Glutamatergic neuron (in vitro differentiated cells): ENCODE results near the gene IKBKE. TPM values are rescaled to one million over a fixed set of nuclear protein-coding genes. Genes with fewer than 3 reads are reported as not detected.

Experiments
- DNase-seq: peaks from one replicate; pipeline ENCODE4 v3.0.0; 2022
- H3K27ac Mint-ChIP-seq: one replicate; pipeline ENCODE4 v1.8.0; 2020; ENCODE audit warnings: mild to moderate bottlenecking, mixed read lengths, inconsistent platforms; ENCODE audit not compliant: unreplicated experiment
- H3K27me3 Mint-ChIP-seq: one replicate; pipeline ENCODE4 v1.8.0; 2020; ENCODE audit warnings: mild to moderate bottlenecking, moderate library complexity, mixed read lengths, inconsistent platforms; ENCODE audit not compliant: unreplicated experiment
- H3K36me3 Mint-ChIP-seq: one replicate; pipeline ENCODE4 v1.8.0; 2020; ENCODE audit warnings: mild to moderate bottlenecking, mixed read lengths, inconsistent platforms; ENCODE audit not compliant: unreplicated experiment
- H3K4me1 Mint-ChIP-seq: one replicate; pipeline ENCODE4 v1.8.0; 2020; ENCODE audit warnings: mild to moderate bottlenecking, low read depth, mixed read lengths, inconsistent platforms; ENCODE audit not compliant: unreplicated experiment
- H3K4me3 Mint-ChIP-seq: one replicate; pipeline ENCODE4 v1.8.0; 2020; ENCODE audit warnings: mild to moderate bottlenecking, mixed read lengths, inconsistent platforms; ENCODE audit not compliant: unreplicated experiment
- H3K9me3 Mint-ChIP-seq: one replicate; pipeline ENCODE4 v1.8.0; 2020; ENCODE audit warnings: mild to moderate bottlenecking, moderate library complexity, mixed read lengths, inconsistent platforms; ENCODE audit not compliant: unreplicated experiment
- total RNA-seq: library from RNA; stranded (reverse); fragmentation: NEBNext Ultra II Directional; extraction: Animal tissue kit (Norgen Biotek cat#: 25700); gene quantifications from one replicate; pipeline ENCODE4 v1.2.1, GENCODE V29; 2021; ENCODE audit not compliant: unreplicated experiment
- TF ChIP-seq, protein P1 (sequence below): fragments of 200-600 bp; sonication (generic); IDR thresholded peaks from one replicate; pipeline ENCODE4 v1.5.0; 2021; ENCODE audit not compliant: partially characterized antibody, unreplicated experiment

The IKBKE gene
- total RNA-seq, 1 donor from 2014 or later = 0.20 TPM

GRCh38 chr1:206537141-206537540, 66.9 kb downstream of the IKBKE start:
- H3K9me3 Mint-ChIP-seq = no peaks in the 10 kb centered on the region
- H3K36me3 Mint-ChIP-seq = peaks cover 5% of the 10 kb centered on the region
- no peak for DNase-seq
- H3K27ac Mint-ChIP-seq = no peak overlapping the region
- no peak overlapping the region for H3K4me3 Mint-ChIP-seq
- H3K4me1 Mint-ChIP-seq = peaks cover 2% of the 10 kb centered on the region
- peaks cover 6% of the 10 kb centered on the region for H3K27me3 Mint-ChIP-seq
- TF ChIP-seq, protein P1, sequence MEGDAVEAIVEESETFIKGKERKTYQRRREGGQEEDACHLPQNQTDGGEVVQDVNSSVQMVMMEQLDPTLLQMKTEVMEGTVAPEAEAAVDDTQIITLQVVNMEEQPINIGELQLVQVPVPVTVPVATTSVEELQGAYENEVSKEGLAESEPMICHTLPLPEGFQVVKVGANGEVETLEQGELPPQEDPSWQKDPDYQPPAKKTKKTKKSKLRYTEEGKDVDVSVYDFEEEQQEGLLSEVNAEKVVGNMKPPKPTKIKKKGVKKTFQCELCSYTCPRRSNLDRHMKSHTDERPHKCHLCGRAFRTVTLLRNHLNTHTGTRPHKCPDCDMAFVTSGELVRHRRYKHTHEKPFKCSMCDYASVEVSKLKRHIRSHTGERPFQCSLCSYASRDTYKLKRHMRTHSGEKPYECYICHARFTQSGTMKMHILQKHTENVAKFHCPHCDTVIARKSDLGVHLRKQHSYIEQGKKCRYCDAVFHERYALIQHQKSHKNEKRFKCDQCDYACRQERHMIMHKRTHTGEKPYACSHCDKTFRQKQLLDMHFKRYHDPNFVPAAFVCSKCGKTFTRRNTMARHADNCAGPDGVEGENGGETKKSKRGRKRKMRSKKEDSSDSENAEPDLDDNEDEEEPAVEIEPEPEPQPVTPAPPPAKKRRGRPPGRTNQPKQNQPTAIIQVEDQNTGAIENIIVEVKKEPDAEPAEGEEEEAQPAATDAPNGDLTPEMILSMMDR = no peak

DNA sequence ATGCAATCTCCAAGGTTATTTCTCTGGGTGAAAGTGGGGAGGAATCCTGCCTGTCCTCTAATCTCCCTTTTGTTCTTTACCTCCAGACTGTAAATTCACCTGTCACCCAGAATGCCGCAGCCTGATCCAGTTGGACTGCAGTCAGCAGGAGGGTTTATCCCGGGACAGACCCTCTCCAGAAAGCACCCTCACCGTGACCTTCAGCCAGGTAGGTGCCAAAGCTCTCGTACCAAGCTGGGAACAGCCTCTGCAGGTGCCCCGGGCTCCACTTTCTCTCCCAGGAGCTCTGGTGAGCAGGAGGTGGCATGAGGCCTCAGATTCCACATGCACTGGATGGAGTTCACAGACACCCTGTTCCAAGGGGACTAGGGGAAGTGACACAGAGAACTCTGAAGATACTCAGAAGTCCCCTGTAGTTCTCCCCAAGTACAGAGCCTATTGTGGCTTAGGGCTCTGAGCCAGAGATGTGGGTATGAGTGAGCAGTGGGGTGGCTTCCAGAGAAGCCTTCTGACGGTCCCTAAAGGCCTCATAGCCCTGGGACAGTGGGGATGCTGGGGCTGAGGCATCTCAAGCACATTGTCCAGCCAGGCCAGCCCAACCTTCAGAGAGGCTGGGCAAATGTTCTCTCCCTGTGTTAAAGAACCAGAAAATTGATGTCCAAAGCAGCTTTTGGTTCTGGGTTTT, 68.0 kb downstream of the IKBKE start:
- H3K27ac Mint-ChIP-seq = no peak overlapping the region
- no peaks in the 10 kb centered on the region for H3K9me3 Mint-ChIP-seq
- peaks cover 5% of the 10 kb centered on the region for H3K36me3 Mint-ChIP-seq
- H3K27me3 Mint-ChIP-seq = peaks cover 6% of the 10 kb centered on the region
- DNase-seq = no peak
- H3K4me1 Mint-ChIP-seq = peaks cover 2% of the 10 kb centered on the region
- no peak overlapping the region for H3K4me3 Mint-ChIP-seq
- TF ChIP-seq, protein P1 = no peak

- no peak for DNase-seq
- Mint-ChIP-seq H3K27me3 (peaks cover 4% of the 10 kb centered on the region), H3K36me3 (peaks cover 5% of the 10 kb centered on the region), H3K4me3 (no peak overlapping the region), H3K9me3 (no peaks in the 10 kb centered on the region), H3K27ac (no peak overlapping the region), H3K4me1 (peaks cover 2% of the 10 kb centered on the region)
- TF ChIP-seq, protein P1 = no peak
Observed at GRCh38 chr1:206538901-206539640, 68.8 kb downstream of the IKBKE start.

GRCh38 chr1:206540044-206540780, 69.9 kb downstream of the IKBKE start:
- peaks cover 6% of the 10 kb centered on the region for H3K4me1 Mint-ChIP-seq
- H3K36me3 Mint-ChIP-seq = peaks cover 5% of the 10 kb centered on the region
- no peak overlapping the region for H3K4me3 Mint-ChIP-seq
- H3K27ac Mint-ChIP-seq = no peak overlapping the region
- no peaks in the 10 kb centered on the region for H3K27me3 Mint-ChIP-seq
- H3K9me3 Mint-ChIP-seq = no peaks in the 10 kb centered on the region
- DNase-seq = no peak
- TF ChIP-seq, protein P1 = no peak
